Keratinocyte (primary cell): ENCODE results near the gene ZNF581. TPM values are rescaled to one million over a fixed set of nuclear protein-coding genes. Genes with fewer than 3 reads are reported as not detected.

Source experiments
- DNase-seq: peaks from one replicate; pipeline ENCODE4 v3.0.0-alpha.2; 2011; ENCODE audit warnings: low read depth, missing footprints, low spot score
- FAIRE-seq: peaks from 2 replicates; lab custom pipeline; 2011; peaks lifted over from hg19 to GRCh38; lab: Jason Lieb, UNC
- H2AFZ ChIP-seq: 2 replicates; pipeline ENCODE4 v1.6.0; 2012; ENCODE audit warnings: low read length, control low read depth, inconsistent platforms; ENCODE audit not compliant: control insufficient read depth
- H3K27ac ChIP-seq: 2 replicates; pipeline ENCODE4 v1.5.1; 2011; ENCODE audit warnings: low read length; ENCODE audit not compliant: control insufficient read depth, insufficient read depth
- H3K27me3 ChIP-seq: 3 replicates; pipeline ENCODE4 v1.6.0; 2011; ENCODE audit warnings: low read length; ENCODE audit not compliant: control insufficient read depth, insufficient read depth; ENCODE audit errors: extremely low read depth
- H3K36me3 ChIP-seq, 2 experiments: 2 replicates in 1 of 2; 3 replicates in 1 of 2; pipeline ENCODE4 v1.5.1; 2011; ENCODE audit warnings: low read length in 2 of 2, mild to moderate bottlenecking in 1 of 2; ENCODE audit not compliant: control insufficient read depth in 2 of 2, insufficient read depth in 2 of 2; ENCODE audit errors: extremely low read depth in 1 of 2
- H3K4me1 ChIP-seq: 3 replicates; pipeline ENCODE4 v1.5.1; 2011; ENCODE audit warnings: low read length; ENCODE audit not compliant: control insufficient read depth, insufficient read depth; ENCODE audit errors: extremely low read depth
- H3K4me2 ChIP-seq: 3 replicates; pipeline ENCODE4 v1.6.0; 2011; ENCODE audit warnings: low read depth, low read length; ENCODE audit not compliant: control insufficient read depth, insufficient read depth; ENCODE audit errors: extremely low read depth
- H3K4me3 ChIP-seq, 3 experiments: fragments of 200-600 bp in 1 of 3; sonication (generic) in 1 of 3; 2 replicates in 2 of 3; 3 replicates in 1 of 3; pipeline ENCODE4 v1.5.1; 2011 to 2016; ENCODE audit warnings: low read length in 3 of 3, mild to moderate bottlenecking in 3 of 3, control low read depth in 2 of 3, inconsistent platforms in 1 of 3, low read depth in 1 of 3, mixed read lengths in 1 of 3, mixed run types in 1 of 3, moderate library complexity in 1 of 3; ENCODE audit not compliant: control insufficient read depth in 2 of 3, insufficient read depth in 2 of 3; ENCODE audit errors: extremely low read depth in 1 of 3
- H3K79me2 ChIP-seq: 2 replicates; pipeline ENCODE4 v1.6.0; 2012; ENCODE audit warnings: low read length; ENCODE audit not compliant: control insufficient read depth, insufficient read depth
- H3K9ac ChIP-seq: 3 replicates; pipeline ENCODE4 v1.6.0; 2011; ENCODE audit warnings: low read length; ENCODE audit not compliant: control insufficient read depth, insufficient read depth; ENCODE audit errors: extremely low read depth
- H3K9me1 ChIP-seq: 3 replicates; pipeline ENCODE4 v1.6.0; 2011; ENCODE audit warnings: low read length; ENCODE audit not compliant: control insufficient read depth, insufficient read depth; ENCODE audit errors: extremely low read depth
- H3K9me3 ChIP-seq: 2 replicates; pipeline ENCODE4 v1.5.1; 2012; ENCODE audit warnings: low read depth, low read length; ENCODE audit not compliant: control insufficient read depth
- H4K20me1 ChIP-seq: 3 replicates; pipeline ENCODE4 v1.6.0; 2011; ENCODE audit warnings: low read length; ENCODE audit not compliant: control insufficient read depth, insufficient read depth; ENCODE audit errors: extremely low read depth
- CTCF ChIP-seq, 3 experiments: IDR thresholded peaks in 1 of 3; conservative IDR thresholded peaks in 1 of 3; optimal IDR thresholded peaks in 1 of 3; 2 replicates in 2 of 3; 3 replicates in 1 of 3; pipeline versions ENCODE3 to v1.5.1; 2011; ENCODE audit warnings: low read length in 3 of 3, mild to moderate bottlenecking in 3 of 3, moderate library complexity in 2 of 3, control low read depth in 1 of 3, inconsistent platforms in 1 of 3; ENCODE audit not compliant: insufficient read depth in 2 of 3; ENCODE audit errors: extremely low read depth in 1 of 3
- EZH2 ChIP-seq: IDR thresholded peaks from one replicate; pipeline ENCODE4 v1.6.1; 2012; ENCODE audit warnings: inconsistent platforms, mild to moderate bottlenecking, low read length, moderate library complexity
- dilution Hi-C: fragments of 300-500 bp; cut with MboI; formaldehyde crosslinking; loops from one replicate; pipeline ENCODE4 v1.7.0; 2020; ENCODE audit warnings: low sequenced_read_pairs; ENCODE audit not compliant: extremely low pct_ligation_motif_present
- polyA plus RNA-seq, 5 experiments: library from polyadenylated mRNA; depleted of rRNA in 3 of 5; stranded (reverse) in 3 of 5; stranded (forward) in 1 of 5; unstranded in 1 of 5; fragments of >200 nt; gene quantifications; 1 replicate in 1 of 5; 2 replicates in 3 of 5; 3 replicates in 1 of 5; pipeline versions ENCODE4 v1.2.1 to v1.2.3, GENCODE V29; 2011 to 2012; ENCODE audit warnings: missing spikeins in 2 of 5, low read depth in 1 of 5, low replicate concordance in 1 of 5

The ZNF581 gene
- polyA plus RNA-seq, 1 donor (not counting 4 experiments of a cell fraction or from before 2014, with no cell fraction given), result 14.8 TPM

- H3K4me3 ChIP-seq, result no peak overlapping the region
- H3K79me2 ChIP-seq, result peaks cover 11% of the 10 kb centered on the region
- FAIRE-seq (no peak), DNase-seq (no peak)
- H3K4me2 ChIP-seq, result no peak overlapping the region
- H3K9me3 ChIP-seq, result no peaks in the 10 kb centered on the region
- H3K9ac ChIP-seq, result no peak overlapping the region
- dilution Hi-C loops, result no loop called here
- H4K20me1 ChIP-seq, result no peaks in the 10 kb centered on the region
- TF ChIP-seq CTCF (optimal IDR thresholded peaks at IDR 0.05 in 1 of 3, IDR thresholded peaks at IDR 0.05 in 1 of 3, conservative IDR thresholded peaks at IDR 0.05 in 1 of 3; ENCODE audit: extremely low read depth in 1 of 3, insufficient read depth in 2 of 3, low read length in 3 of 3) (no peak), EZH2 (no peak)
- H3K27me3 ChIP-seq, result no peaks in the 10 kb centered on the region
- no peaks in the 10 kb centered on the region for H3K9me1 ChIP-seq
- peaks cover 11% of the 10 kb centered on the region for H3K4me1 ChIP-seq
- peaks cover 6 to 7% of the 10 kb centered on the region in 2 experiments for H3K36me3 ChIP-seq
- no peak overlapping the region for H2AFZ ChIP-seq
- no peak overlapping the region for H3K27ac ChIP-seq
Observed at GRCh38 chr19:55650126-55650557, 6.7 kb downstream of the ZNF581 start.

GRCh38 chr19:55650602-55651230 lies 7.3 kb downstream of the ZNF581 start:
- H3K27ac ChIP-seq, result no peak overlapping the region
- H3K9me3 ChIP-seq, result no peaks in the 10 kb centered on the region
- H3K4me3 ChIP-seq, result no peak overlapping the region
- dilution Hi-C loops, result no loop called here
- peaks cover 11% of the 10 kb centered on the region for H3K4me1 ChIP-seq
- H3K27me3 ChIP-seq, result no peaks in the 10 kb centered on the region
- H3K4me2 ChIP-seq, result no peak overlapping the region
- no peak overlapping the region for H3K9ac ChIP-seq
- no peak for TF ChIP-seq EZH2
- TF ChIP-seq CTCF (optimal IDR thresholded peaks at IDR 0.05 in 1 of 3, IDR thresholded peaks at IDR 0.05 in 1 of 3, conservative IDR thresholded peaks at IDR 0.05 in 1 of 3; ENCODE audit: extremely low read depth in 1 of 3, insufficient read depth in 2 of 3, low read length in 3 of 3), result no peak
- DNase-seq (no peak), FAIRE-seq (no peak)
- H3K79me2 ChIP-seq, result peaks cover 11% of the 10 kb centered on the region
- no peaks in the 10 kb centered on the region for H4K20me1 ChIP-seq
- peaks cover 2 to 3% of the 10 kb centered on the region in 2 experiments for H3K36me3 ChIP-seq
- no peak overlapping the region for H2AFZ ChIP-seq
- H3K9me1 ChIP-seq, result no peaks in the 10 kb centered on the region
